Measurements from ENCODE around the gene VASH2.
A peak's percentile ranks its signal among the peaks of the same experiment; 100 is the strongest.
"Not testable (repeated sequence)": the region's sequence is repeated elsewhere in the genome, so short reads cannot be mapped to it uniquely, and the experiment has no call there.

VASH2 gene

DNA sequence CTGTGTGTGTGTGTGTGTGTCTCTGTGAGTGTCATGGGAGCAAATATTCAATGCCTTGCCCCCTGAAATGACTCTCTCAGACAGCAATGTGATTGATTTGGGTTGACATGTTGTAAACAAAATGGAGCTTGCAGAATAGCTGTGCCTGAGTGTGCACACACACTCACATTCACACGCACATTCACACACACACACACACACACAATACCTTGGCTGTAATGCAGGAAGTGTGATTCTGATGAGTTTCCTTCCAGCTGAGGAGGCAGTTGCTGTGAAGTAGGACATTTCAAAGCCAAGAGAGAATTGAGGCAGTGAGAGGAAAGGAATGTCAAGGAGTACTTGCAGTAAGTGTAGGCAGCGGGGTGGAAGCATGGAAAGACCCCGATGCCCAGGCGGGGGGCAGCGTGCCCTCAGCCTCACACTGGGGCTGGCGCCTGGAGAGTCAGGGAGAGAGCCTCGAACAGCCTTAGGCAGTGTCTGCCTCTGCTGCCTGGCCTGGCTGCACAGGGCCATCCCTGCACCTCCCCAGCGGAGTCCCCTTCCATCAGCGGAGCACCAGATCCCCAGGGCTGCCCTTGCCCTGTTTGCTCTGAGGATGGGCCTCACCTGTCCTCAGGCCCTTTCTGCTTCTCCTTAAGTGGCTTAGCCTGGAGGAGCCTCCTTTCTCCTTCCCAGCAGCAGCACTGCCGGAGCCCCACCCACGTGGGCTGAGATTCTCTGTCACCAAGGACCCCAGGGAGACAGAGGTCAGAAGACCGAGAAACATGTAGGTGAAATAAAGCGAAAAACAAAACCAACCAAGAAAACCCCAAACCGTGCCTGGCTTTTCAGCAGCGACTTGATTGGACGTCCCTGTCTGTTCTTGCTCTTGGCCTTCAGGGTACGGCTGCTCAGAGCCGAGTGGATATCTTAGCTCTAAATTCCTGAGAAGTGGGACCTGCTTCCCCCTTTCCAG, 9.2 kb downstream of the VASH2 start:
- no peak for TF ChIP-seq CTCF (IDR thresholded peaks at IDR 0.05; ENCODE audit: borderline replicate concordance, insufficient read depth, low read depth, low read length)
- H3K4me3 ChIP-seq (ENCODE audit: low read depth, low read length): peak overlapping the region; percentile 19

DNA sequence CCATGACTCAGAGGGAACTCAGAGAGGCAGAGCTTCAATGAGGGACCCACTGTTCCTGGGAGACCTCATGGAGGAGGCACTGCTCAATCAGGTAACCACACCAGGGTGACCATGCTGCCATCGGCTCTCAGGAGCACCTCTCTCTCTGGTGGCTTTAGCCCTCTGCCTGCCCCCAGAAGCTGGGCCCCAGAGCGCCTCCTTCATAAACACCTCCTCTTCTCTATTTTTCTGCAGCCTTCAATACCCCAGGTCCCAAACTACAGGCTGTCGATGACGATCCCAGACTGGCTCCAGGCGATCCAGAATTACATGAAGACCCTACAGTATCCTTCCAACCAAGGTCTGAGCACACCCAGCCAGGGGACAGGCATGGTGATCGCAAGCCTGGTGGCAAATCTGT, 10.6 kb downstream of the VASH2 start:
- TF ChIP-seq CTCF (IDR thresholded peaks at IDR 0.05; ENCODE audit: borderline replicate concordance, insufficient read depth, low read depth, low read length): no peak
- no peak overlapping the region for H3K4me3 ChIP-seq (ENCODE audit: low read depth, low read length)

GRCh38 chr1:212962509-212962908, 12.2 kb downstream of the VASH2 start:
- no peak overlapping the region for H3K4me3 ChIP-seq (ENCODE audit: low read depth, low read length)

DNA sequence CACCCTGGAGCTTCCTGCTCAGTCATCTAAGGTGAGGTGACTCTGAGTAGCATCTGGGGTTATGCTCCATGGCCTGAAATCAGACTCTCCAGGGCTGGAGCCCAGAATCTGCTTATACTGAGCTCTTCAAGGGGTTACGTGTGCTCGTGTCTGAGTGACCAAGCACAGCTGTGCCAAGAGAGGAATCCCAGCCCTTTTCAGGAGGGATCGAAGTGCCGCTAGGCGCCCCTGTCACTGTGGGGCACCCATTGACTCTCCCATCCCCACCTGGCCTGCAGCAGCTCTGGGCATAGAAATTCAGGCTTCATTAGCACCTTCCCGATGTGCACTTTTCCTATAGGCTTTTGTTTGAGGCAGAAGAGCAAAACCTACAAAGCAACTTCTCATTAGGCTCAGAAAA, 13.8 kb downstream of the VASH2 start:
- TF ChIP-seq CTCF (IDR thresholded peaks at IDR 0.05; ENCODE audit: borderline replicate concordance, insufficient read depth, low read depth, low read length): no peak
- H3K4me3 ChIP-seq (ENCODE audit: low read depth, low read length): no peak overlapping the region

More at GRCh38 chr1:212962509-212962908, 12.2 kb downstream of the VASH2 start:
- TF ChIP-seq CTCF (IDR thresholded peaks at IDR 0.05; ENCODE audit: borderline replicate concordance, insufficient read depth, low read depth, low read length): no peak

- H3K4me3 ChIP-seq (ENCODE audit: low read depth, low read length): not testable (repeated sequence)
Measured at GRCh38 chr1:212964993-212965392, 14.7 kb downstream of the VASH2 start.

- H3K4me3 ChIP-seq (ENCODE audit: low read depth, low read length): no peak overlapping the region
- TF ChIP-seq CTCF (IDR thresholded peaks at IDR 0.05; ENCODE audit: borderline replicate concordance, insufficient read depth, low read depth, low read length): no peak
Measured at GRCh38 chr1:212966616-212967015, 16.3 kb downstream of the VASH2 start.

DNA sequence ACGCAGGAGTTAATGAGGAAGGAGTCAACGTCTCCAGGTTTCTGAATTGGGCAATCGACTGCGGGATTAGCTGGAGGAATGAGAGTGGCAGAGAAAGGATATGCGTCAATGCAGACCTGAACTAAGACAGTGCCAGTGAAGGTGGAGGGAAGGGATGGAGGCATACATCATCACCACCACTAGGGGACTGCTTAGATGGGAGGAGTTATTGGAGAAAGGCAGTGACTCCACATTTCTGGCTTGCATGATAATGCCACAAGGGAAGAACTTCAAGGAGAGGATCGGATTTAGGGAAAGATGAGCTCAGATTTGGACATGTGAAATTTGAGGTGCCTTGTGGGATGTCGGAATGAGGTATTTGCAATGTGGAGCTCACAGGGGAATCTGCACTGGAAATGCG, 17.5 kb downstream of the VASH2 start:
- no peak overlapping the region for H3K4me3 ChIP-seq (ENCODE audit: low read depth, low read length)
- TF ChIP-seq CTCF (IDR thresholded peaks at IDR 0.05; ENCODE audit: borderline replicate concordance, insufficient read depth, low read depth, low read length): peak; percentile 73; the same call in 1 of the 2 replicates

Measured in GM12875 (cell line).